Breast epithelium (tissue), 3 donors: Measurements from ENCODE around the gene CSH1.
"Not testable (repeated sequence)": the region's sequence is repeated elsewhere in the genome, so short reads cannot be mapped to it uniquely, and the experiment has no call there.

ENCODE experiments used
- POLR2AphosphoS5 ChIP-seq, 3 donors: sonication (generic); formaldehyde crosslinking; IDR thresholded peaks; one replicate each; pipeline ENCODE4 v1.6.1; 2017; ENCODE audit warnings: antibody characterized with exemption in 3 of 3
- TF ChIP-seq, protein P1 (sequence below), 3 donors: fragments of 450-650 bp; IDR thresholded peaks; one replicate each; pipeline ENCODE4 v1.5.1; 2016 to 2017; ENCODE audit warnings: antibody characterized with exemption in 3 of 3, mild to moderate bottlenecking in 3 of 3, moderate library complexity in 3 of 3

DNA sequence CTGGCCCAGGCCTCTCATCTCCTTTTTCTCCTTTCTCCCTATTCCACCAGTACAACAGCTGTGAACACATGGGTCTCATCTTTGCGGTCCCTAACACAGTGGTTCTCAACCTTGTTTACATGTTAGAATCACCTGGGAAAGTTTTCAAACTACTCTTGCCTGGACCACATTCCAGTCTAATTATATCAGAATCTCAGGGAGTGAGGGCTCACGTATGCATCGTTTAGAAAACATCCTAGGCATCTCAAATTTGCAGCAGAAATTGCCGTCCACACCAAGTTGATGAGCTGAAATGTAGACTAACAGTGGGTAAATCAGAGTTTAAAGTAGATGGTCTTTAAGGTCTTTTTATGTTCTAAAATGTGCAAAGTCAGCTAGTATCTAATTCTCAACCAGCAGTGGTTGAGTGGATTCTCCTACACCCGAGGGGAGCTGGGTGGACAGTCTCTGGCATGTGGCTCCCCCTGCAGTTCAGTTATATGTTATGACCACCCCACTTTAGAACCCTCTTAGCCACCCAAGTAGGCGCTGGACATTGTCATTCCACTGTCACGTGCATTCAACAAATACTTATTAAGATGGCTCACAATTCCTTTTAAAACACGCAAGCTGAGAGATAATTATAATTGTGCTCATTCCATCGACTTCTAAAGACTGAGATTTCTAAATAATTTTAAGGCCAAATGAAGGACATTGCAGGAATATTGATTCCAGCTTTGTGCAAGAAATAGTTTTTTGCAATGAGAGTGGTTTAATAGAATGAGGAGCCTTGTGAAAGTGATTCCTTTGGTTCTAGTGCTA is 26.7 kb downstream of the CSH1 start:
- TF ChIP-seq, protein P1, sequence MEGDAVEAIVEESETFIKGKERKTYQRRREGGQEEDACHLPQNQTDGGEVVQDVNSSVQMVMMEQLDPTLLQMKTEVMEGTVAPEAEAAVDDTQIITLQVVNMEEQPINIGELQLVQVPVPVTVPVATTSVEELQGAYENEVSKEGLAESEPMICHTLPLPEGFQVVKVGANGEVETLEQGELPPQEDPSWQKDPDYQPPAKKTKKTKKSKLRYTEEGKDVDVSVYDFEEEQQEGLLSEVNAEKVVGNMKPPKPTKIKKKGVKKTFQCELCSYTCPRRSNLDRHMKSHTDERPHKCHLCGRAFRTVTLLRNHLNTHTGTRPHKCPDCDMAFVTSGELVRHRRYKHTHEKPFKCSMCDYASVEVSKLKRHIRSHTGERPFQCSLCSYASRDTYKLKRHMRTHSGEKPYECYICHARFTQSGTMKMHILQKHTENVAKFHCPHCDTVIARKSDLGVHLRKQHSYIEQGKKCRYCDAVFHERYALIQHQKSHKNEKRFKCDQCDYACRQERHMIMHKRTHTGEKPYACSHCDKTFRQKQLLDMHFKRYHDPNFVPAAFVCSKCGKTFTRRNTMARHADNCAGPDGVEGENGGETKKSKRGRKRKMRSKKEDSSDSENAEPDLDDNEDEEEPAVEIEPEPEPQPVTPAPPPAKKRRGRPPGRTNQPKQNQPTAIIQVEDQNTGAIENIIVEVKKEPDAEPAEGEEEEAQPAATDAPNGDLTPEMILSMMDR (IDR thresholded peaks at IDR 0.05): not testable (repeated sequence)
- TF ChIP-seq POLR2AphosphoS5 (IDR thresholded peaks at IDR 0.05): not testable (repeated sequence)
